Aorta (tissue), 5 donors: ENCODE results near the gene METRNL. TPM values are rescaled to one million over a fixed set of nuclear protein-coding genes. Genes with fewer than 3 reads are reported as not detected.
"Not testable (repeated sequence)": the region's sequence is repeated elsewhere in the genome, so short reads cannot be mapped to it uniquely, and the experiment has no call there.

Experiments
- ATAC-seq: fragments of 200-7000 bp; cut with Tn5 transposase; one replicate; pipeline ENCODE4 v1.9.1; 2022; ENCODE audit warnings: moderate library complexity; ENCODE audit not compliant: low FRiP score
- DNase-seq, 2 donors: peaks; one replicate each; pipeline ENCODE4 v3.0.0-alpha.2; 2020
- H3K27ac ChIP-seq, 2 donors: one replicate each; pipeline ENCODE4 v1.5.1; 2013; ENCODE audit warnings: low read length in 2 of 2, mild to moderate bottlenecking in 2 of 2, moderate library complexity in 2 of 2, control low read depth in 1 of 2, inconsistent platforms in 1 of 2, low read depth in 1 of 2
- H3K27me3 ChIP-seq, 2 donors: one replicate each; pipeline ENCODE4 v1.6.1; 2013; ENCODE audit warnings: control low read depth in 1 of 2, low read length in 1 of 2, mild to moderate bottlenecking in 1 of 2, moderate library complexity in 1 of 2; ENCODE audit not compliant: insufficient read depth in 2 of 2, control insufficient read depth in 1 of 2
- H3K36me3 ChIP-seq, 2 donors: one replicate each; pipeline ENCODE4 v1.6.1; 2013; ENCODE audit warnings: control low read depth in 1 of 2, low read length in 1 of 2, mild to moderate bottlenecking in 1 of 2; ENCODE audit not compliant: insufficient read depth in 2 of 2, control insufficient read depth in 1 of 2
- H3K4me1 ChIP-seq, 2 donors: one replicate each; pipeline ENCODE4 v1.6.1; 2013; ENCODE audit warnings: low read length in 2 of 2, control low read depth in 1 of 2, mild to moderate bottlenecking in 1 of 2, moderate library complexity in 1 of 2; ENCODE audit not compliant: insufficient read depth in 2 of 2, control insufficient read depth in 1 of 2
- H3K4me3 ChIP-seq, 2 donors: one replicate each; pipeline ENCODE4 v1.5.1; 2013; ENCODE audit warnings: low read length in 2 of 2, control low read depth in 1 of 2, mild to moderate bottlenecking in 1 of 2
- H3K9me3 ChIP-seq: one replicate; pipeline ENCODE4 v1.6.1; 2013; ENCODE audit warnings: mild to moderate bottlenecking, low read length; ENCODE audit not compliant: control insufficient read depth
- WGBS, 2 donors: extraction: QIAGEN DNeasy Blood & Tissue Kit; methylation state at CpG; one replicate each; pipeline ENCODE4 v1.1.7; 2013; 5-methylcytosine and 5-hydroxymethylcytosine counted together
- intact Hi-C, 2 donors: fragments of 100-400 bp; cut with DNase I; formaldehyde crosslinking; loops; one replicate each; pipeline versions ENCODE4 v1.14.2 to v1.15.0; 2022
- polyA plus RNA-seq, 2 donors: library from polyadenylated mRNA; stranded (reverse); fragments of 200-250 nt; gene quantifications; one replicate each; pipeline ENCODE4 v1.2.3, GENCODE V29; 2013
- total RNA-seq, 2 donors: library from RNA; stranded (reverse); fragmentation: NEBNext Ultra II Directional; extraction: Animal tissue kit (Norgen Biotek cat#: 25700); gene quantifications; one replicate each; pipeline ENCODE4 v1.2.1, GENCODE V29; 2021
- donor health status: healthy with polysubstance abuse.
- donor health status: Bipolar disorder and iron deficiency.
- donor health status: DM: no; HTN: no; CAD: no.
- donor health status: DM: no; HTN: no; CAD: no.
- donor health status: DM: yes; HTN: yes; CAD: no.

The METRNL gene
- total and polyA plus RNA-seq, 4 donors: 35.3 to 176 (median 104) TPM

DNA sequence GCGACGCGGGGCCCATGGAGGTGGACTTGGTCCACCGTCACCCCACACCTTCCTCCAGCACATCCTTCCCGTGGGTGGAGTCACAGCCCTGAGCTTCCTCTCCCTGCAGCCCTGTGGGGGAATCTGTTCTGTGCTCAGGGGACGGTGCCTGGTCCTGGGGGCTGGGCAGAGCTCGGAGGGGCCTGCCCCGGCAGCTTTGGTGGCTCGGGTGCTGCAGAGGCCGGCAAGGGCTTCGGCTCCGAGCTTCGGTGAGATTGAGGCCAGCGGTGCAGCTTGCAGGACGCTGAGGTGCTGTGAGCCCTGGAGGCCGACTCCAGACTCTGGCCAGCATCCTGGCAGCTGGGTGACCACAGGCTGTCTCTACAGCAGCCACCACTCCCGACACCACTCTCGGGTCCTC, 36.4 kb downstream of the METRNL start:
- H3K4me1 ChIP-seq: no peaks in the 10 kb centered on the region
- no peak overlapping the region for H3K4me3 ChIP-seq
- ATAC-seq (no peak), DNase-seq (peak; percentile 40 to 76)
- no peaks in the 10 kb centered on the region for H3K27me3 ChIP-seq
- intact Hi-C loops: no loop called here
- H3K36me3 ChIP-seq: no peaks in the 10 kb centered on the region
- H3K9me3 ChIP-seq: no peaks in the 10 kb centered on the region
- WGBS, 2 donors: 92 to 96% methylated on average over 15 to 18 of the region's 18 CpGs
- H3K27ac ChIP-seq: no peak overlapping the region

DNA sequence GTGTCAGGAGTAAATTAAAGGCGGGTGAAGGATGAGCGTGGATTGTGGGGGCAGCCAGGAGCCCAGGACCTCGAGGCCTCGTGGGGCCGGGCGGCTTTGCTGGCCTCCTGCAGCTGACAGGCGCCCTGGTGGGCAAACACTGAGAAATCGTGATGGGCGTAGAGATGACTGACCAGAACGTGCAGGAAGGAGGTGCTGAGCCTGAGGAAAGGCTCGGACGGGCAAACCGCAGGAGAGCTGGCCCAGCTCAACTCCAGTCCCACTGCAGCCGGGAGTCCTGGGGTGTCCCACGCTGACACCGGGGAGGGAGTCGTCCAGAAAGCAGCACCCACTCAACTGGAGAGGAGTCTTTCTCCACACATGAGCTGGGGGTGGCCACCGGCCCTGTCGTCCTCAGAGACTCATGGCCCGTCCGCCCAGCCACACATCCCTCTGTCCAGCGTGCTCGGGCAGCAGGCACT, 36.9 kb downstream of the METRNL start:
- 94% methylated on average over 22 to 23 of the region's 23 CpGs for WGBS, 2 donors
- no peaks in the 10 kb centered on the region for H3K36me3 ChIP-seq
- intact Hi-C loops: no loop called here
- no peaks in the 10 kb centered on the region for H3K4me1 ChIP-seq
- no peak overlapping the region for H3K4me3 ChIP-seq
- H3K9me3 ChIP-seq: no peaks in the 10 kb centered on the region
- H3K27ac ChIP-seq: no peak overlapping the region
- ATAC-seq: no peak
- DNase-seq: peak in 1 of 2 donors; percentile 74
- H3K27me3 ChIP-seq: no peaks in the 10 kb centered on the region

DNA sequence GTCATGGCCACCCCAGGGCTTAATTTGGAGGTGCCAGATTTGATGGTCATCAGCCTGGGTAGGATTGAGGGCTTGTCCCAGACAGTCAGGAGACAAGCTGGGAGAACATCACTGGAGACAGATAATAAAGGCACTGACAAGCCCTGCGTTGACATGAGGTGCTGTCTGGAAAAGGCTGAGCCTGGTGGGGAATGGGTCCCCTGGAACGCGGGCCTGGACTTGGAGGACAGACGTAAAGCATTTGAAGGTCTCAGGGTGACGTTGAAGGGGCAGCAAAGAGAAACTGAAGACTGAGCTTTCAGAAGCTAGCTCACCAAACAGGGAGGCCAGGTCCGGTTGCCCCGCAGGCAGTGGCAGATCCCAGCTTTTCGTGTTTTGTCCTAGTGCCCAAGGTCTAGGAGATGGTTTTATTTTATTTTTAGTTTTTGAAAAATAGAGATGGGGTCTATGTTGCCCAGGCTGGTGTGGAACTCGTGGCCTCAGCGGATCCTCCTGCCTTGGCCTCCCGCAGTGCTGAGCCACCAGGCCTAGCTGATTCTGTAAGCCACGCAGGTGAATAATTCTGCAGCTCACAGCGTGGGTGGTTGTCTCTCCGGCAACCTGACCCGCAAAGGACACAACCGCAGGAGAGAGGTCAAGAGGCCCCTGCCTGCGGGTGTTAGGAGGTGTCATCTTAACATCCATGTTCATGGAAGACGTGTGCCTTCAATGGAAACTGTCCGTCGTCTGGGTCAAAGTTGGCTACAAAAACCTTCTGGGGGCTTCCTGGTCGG, 37.6 kb downstream of the METRNL start:
- 93% methylated on average over 21 of the region's 21 CpGs for WGBS, 2 donors
- DNase-seq (peak; percentile 33 to 53), ATAC-seq (no peak)
- no peaks in the 10 kb centered on the region for H3K27me3 ChIP-seq
- no peak overlapping the region for H3K4me3 ChIP-seq
- H3K36me3 ChIP-seq: no peaks in the 10 kb centered on the region
- no peaks in the 10 kb centered on the region for H3K4me1 ChIP-seq
- intact Hi-C loops: no loop called here
- no peaks in the 10 kb centered on the region for H3K9me3 ChIP-seq
- H3K27ac ChIP-seq: no peak overlapping the region

DNA sequence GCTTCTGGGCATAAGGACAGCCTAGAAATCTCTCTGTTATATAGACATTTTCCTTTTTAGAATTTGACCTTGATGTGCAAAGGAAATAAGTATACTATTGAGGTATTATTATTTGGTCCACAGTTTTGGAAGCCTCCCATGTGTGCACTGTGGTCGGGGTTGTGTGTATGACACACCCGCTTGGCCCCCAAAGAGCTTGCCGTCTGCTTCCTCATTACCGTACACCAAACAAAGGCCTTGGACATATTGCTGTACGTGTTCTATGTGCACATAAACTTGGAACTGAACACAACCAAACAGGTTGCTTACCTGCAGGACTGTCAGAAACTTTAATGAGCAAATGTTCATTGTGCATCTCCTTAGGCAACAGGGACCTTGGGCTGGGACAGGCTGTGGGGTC, 38.2 kb downstream of the METRNL start:
- DNase-seq (peak in 1 of 2 donors; percentile 27), ATAC-seq (no peak)
- WGBS, 2 donors: 87 to 91% methylated on average over 5 of the region's 5 CpGs
- intact Hi-C loops: no loop called here
- Histone ChIP-seq H3K4me1 (no peaks in the 10 kb centered on the region), H3K9me3 (no peaks in the 10 kb centered on the region), H3K36me3 (no peaks in the 10 kb centered on the region), H3K4me3 (no peak overlapping the region), H3K27me3 (no peaks in the 10 kb centered on the region), H3K27ac (no peak overlapping the region)

DNA sequence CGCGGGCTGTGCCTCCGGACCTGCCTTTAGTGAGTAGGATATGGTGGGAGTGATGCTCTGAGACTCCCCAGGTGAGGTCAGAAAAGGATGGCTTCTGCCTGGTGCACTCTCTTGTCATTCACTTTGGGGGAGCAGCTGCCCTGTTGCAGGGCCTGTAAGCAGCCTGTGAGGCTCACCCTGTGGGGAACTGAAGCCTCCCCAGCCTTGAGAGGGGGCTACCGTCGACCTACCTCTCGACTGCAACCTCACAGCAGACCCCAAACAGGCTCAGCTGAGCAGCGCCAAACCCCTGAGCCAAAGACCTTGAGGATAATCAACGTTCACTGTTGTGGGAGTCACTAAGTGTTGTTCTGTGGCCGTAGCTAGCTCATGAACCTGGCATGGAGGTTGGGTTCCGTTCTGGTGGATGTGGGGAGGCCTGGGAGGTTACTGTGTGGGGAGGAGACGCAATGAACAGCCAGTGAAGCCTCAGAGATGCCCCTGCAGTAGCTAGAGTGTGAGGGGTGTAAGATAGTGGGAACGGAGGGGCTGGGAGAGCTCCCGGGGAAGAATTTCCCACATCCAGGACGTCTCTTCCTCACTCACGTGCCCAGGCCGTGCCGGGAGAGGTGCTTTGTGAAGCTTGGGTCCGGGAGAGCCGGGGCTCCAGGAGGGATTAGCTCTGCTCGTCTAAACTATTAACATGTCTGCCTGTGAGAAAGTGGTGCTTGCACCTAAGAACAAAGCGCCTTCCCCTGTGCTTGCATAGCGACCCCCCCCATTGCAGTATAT, 38.8 kb downstream of the METRNL start:
- ATAC-seq: no peak
- intact Hi-C loops: no loop called here
- H3K36me3 ChIP-seq: no peaks in the 10 kb centered on the region
- H3K4me3 ChIP-seq: no peak overlapping the region
- WGBS, 2 donors: 87 to 88% methylated on average over 22 of the region's 22 CpGs
- H3K4me1 ChIP-seq: no peaks in the 10 kb centered on the region
- H3K27ac ChIP-seq: no peak overlapping the region
- H3K9me3 ChIP-seq: no peaks in the 10 kb centered on the region
- no peaks in the 10 kb centered on the region for H3K27me3 ChIP-seq
- peak; percentile 31 to 64 for DNase-seq

DNA sequence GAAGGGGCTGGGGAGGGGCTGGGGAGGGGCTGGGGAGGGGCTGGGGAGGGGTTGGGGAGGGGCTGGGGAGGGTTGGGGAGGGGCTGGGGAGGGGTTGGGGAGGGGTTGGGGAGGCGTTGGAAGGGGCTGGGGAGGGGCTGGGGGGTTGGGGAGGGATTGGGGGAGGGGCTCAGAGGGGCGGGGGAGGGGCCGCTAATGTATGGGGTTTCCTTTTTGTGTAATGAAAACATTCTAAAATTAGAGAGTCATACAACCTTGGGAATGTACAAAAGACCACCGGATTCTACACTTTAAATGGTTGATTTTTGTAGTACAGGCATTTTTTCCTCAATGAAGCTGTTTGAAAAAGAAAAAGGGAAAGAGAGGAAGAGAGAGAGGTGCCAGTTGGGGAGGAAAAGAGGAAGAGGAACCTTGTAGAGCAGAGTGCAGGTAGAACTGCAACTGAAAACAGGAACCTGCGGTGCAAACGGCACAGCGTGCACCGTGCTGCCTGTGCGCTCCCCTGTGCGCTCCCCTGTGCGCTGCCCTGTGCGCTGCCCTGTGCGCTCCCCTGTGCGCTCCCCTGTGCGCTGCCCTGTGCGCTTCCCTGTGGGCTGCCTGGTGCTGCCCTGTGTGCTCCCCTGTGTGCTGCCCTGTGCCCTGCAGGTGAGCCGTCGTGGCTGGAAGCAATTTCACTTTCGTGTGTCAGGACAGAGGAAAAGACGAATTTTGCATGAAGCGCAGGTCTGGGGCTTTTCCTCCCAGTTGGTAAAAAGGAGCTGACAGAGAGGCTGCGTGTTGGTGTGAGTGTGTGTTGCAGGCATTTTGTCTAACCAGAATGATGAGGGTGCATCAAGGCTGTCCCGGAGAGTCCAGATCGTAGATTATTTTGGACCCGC, 40.8 kb downstream of the METRNL start:
- peak; percentile 54 to 72 for DNase-seq

DNA sequence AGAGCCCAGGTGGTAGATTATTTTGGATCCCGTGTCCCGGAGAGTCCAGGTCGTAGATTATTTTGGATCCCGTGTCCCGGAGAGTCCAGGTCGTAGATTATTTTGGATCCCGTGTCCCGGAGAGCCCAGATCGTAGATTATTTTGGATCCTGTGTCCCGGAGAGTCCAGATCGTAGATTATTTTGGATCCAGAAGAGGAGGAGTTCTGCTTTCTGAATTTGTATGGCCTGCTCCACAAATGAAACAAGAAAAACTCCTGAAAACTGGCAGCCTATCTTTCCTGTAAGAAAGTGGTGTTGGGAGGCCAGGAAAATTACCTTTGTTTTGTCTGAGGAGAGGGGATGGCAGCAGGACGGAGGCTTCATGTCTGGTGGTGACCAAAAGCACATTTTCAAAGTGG, 42.1 kb downstream of the METRNL start:
- H3K36me3 ChIP-seq: not testable (repeated sequence)
- peak overlapping the region in 1 of 2 donors; percentile 16 for H3K27ac ChIP-seq
- WGBS, 2 donors: 25 to 48% methylated on average over 12 of the region's 12 CpGs

More for the DNA sequence above, 40.8 kb downstream of the METRNL start:
- 56 to 67% methylated on average over 24 of the region's 25 CpGs for WGBS, 2 donors
- no peak overlapping the region for H3K4me3 ChIP-seq
- ATAC-seq: no peak
- no peak overlapping the region for H3K27ac ChIP-seq
- intact Hi-C loops: no loop called here
- H3K27me3 ChIP-seq: no peaks in the 10 kb centered on the region
- H3K9me3 ChIP-seq: no peaks in the 10 kb centered on the region
- no peaks in the 10 kb centered on the region for H3K36me3 ChIP-seq
- no peaks in the 10 kb centered on the region for H3K4me1 ChIP-seq

More for the DNA sequence above, 42.1 kb downstream of the METRNL start:
- ATAC-seq, H3K4me3 ChIP-seq, DNase-seq, intact Hi-C loops, H3K27me3 ChIP-seq, H3K9me3 ChIP-seq, H3K4me1 ChIP-seq: not testable (repeated sequence)
